Esophagus muscularis mucosa (tissue), 4 donors: ENCODE measurements around the gene GFRA4. TPM values are rescaled to one million over a fixed set of nuclear protein-coding genes. Genes with fewer than 3 reads are reported as not detected.

Experiments used
- DNase-seq: peaks from one replicate; pipeline ENCODE4 v3.0.0-alpha.2; 2017; ENCODE audit errors: extremely low spot score
- H3K27ac ChIP-seq, 4 donors: fragments of 200-600 bp; sonication (generic); replicated peaks in 1 of 4; 1 replicate in 3 of 4; 2 replicates in 1 of 4; pipeline ENCODE4 v1.5.1; 2016 to 2019; ENCODE audit warnings: mild to moderate bottlenecking in 1 of 4
- H3K27me3 ChIP-seq, 4 donors: fragments of 200-600 bp; sonication (generic); one replicate each; pipeline versions ENCODE4 v1.5.1 to v1.6.0; 2016 to 2019
- H3K36me3 ChIP-seq, 4 donors: fragments of 200-600 bp; sonication (generic); one replicate each; pipeline ENCODE4 v1.5.1; 2016 to 2019
- H3K4me1 ChIP-seq, 4 donors: fragments of 200-600 bp; sonication (generic); one replicate each; pipeline ENCODE4 v1.5.1; 2016 to 2019
- H3K4me3 ChIP-seq, 4 donors: fragments of 200-600 bp; sonication (generic); 1 replicate in 2 of 4; 2 replicates in 2 of 4; pipeline ENCODE4 v1.5.1; 2016 to 2019; ENCODE audit warnings: mild to moderate bottlenecking in 4 of 4, moderate library complexity in 1 of 4
- H3K9me3 ChIP-seq, 4 donors: fragments of 200-600 bp; sonication (generic); 1 replicate in 3 of 4; 2 replicates in 1 of 4; pipeline ENCODE4 v1.5.1; 2016 to 2019
- EP300 ChIP-seq: sonication (generic); formaldehyde crosslinking; IDR thresholded peaks from one replicate; pipeline ENCODE4 v1.6.1; 2017; ENCODE audit warnings: antibody characterized with exemption
- POLR2A ChIP-seq: fragments of 450-650 bp; IDR thresholded peaks from one replicate; pipeline ENCODE4 v1.6.1; 2017; ENCODE audit warnings: antibody characterized with exemption, moderate library complexity, mild to moderate bottlenecking, low read depth
- POLR2AphosphoS5 ChIP-seq, 2 donors: sonication (generic); formaldehyde crosslinking; IDR thresholded peaks; one replicate each; pipeline ENCODE4 v1.6.1; 2017; ENCODE audit warnings: antibody characterized with exemption in 2 of 2
- WGBS: methylation state at CpG from one replicate; pipeline ENCODE4 v1.1.5; 2018; 5-methylcytosine and 5-hydroxymethylcytosine counted together
- intact Hi-C: fragments of 100-400 bp; cut with DNase I; formaldehyde crosslinking; loops from one replicate; pipeline ENCODE4 v1.15.1; 2023
- total RNA-seq, 4 donors: library from RNA; depleted of rRNA; stranded (reverse); fragments of >200 nt; gene quantifications; one replicate each; pipeline versions ENCODE4 v1.1.0 to v1.2.1, GENCODE V29; 2016
- TF ChIP-seq, protein P1 (sequence below), 3 experiments: fragments of 200-600 bp in 2 of 3; fragments of 450-650 bp in 1 of 3; sonication (generic) in 2 of 3; IDR thresholded peaks; one replicate each; pipeline ENCODE4 v1.5.1; 2017 to 2019; ENCODE audit warnings: antibody characterized with exemption in 3 of 3, mild to moderate bottlenecking in 2 of 3, moderate library complexity in 1 of 3

Gene GFRA4
- total RNA-seq, 4 donors from 2014 or later = not detected

- Histone ChIP-seq H3K27me3 (peaks cover 0 to 25% (median 0%) of the 10 kb centered on the region in 4 donors), H3K9me3 (no peaks in the 10 kb centered on the region), H3K27ac (no peak overlapping the region), H3K36me3 (peaks cover 0 to 66% (median 35%) of the 10 kb centered on the region in 4 donors), H3K4me3 (no peak overlapping the region), H3K4me1 (peaks cover 3 to 30% (median 10%) of the 10 kb centered on the region in 4 donors)
- DNase-seq = no peak
- TF ChIP-seq EP300 = no peak
- TF ChIP-seq, protein P1, sequence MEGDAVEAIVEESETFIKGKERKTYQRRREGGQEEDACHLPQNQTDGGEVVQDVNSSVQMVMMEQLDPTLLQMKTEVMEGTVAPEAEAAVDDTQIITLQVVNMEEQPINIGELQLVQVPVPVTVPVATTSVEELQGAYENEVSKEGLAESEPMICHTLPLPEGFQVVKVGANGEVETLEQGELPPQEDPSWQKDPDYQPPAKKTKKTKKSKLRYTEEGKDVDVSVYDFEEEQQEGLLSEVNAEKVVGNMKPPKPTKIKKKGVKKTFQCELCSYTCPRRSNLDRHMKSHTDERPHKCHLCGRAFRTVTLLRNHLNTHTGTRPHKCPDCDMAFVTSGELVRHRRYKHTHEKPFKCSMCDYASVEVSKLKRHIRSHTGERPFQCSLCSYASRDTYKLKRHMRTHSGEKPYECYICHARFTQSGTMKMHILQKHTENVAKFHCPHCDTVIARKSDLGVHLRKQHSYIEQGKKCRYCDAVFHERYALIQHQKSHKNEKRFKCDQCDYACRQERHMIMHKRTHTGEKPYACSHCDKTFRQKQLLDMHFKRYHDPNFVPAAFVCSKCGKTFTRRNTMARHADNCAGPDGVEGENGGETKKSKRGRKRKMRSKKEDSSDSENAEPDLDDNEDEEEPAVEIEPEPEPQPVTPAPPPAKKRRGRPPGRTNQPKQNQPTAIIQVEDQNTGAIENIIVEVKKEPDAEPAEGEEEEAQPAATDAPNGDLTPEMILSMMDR (IDR thresholded peaks at IDR 0.05) = no peak
- no peak for TF ChIP-seq POLR2AphosphoS5 (IDR thresholded peaks at IDR 0.05)
- no peak for TF ChIP-seq POLR2A
- WGBS = 83% methylated on average over 13 of the region's 13 CpGs
- intact Hi-C loops = no loop called here
These were observed 6.6 kb upstream of the GFRA4 start for GRCh38 chr20:3669710-3670367.

DNA sequence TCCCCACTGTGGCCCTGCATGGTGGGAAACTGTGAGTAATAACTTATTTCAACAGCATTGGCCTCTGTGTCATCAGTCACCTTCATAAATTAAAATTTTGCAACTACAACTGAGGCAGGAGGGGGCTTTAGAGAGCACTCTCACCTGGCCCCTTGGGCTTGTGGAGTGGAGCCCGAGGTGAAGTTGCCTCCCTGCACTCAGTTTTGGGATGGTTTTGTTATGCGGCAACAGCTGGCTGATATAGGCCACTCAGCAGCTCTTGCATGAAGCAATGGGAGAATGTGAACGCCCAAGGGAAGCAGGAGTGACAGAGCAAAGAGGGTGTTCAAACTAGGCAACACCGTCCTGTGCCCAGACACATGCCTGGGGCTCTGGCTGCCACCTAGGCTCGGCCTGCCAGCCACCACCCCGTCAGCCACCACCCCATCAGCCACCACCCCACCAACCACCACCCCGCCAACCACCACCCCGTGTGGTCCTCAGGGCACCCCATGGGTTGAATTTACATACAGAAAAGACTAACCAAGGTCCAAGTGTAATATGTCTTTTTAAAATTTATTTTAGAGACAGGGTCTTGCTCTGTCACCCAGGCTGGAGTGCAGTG, 4.3 kb upstream of the GFRA4 start:
- peaks cover 0 to 18% (median 0%) of the 10 kb centered on the region in 4 donors for H3K27me3 ChIP-seq
- TF ChIP-seq POLR2A (no peak), POLR2AphosphoS5 (IDR thresholded peaks at IDR 0.05) (peak in 1 of 2 donors; percentile 5)
- TF ChIP-seq, protein P1 (IDR thresholded peaks at IDR 0.05) = no peak
- H3K27ac ChIP-seq = no peak overlapping the region
- H3K36me3 ChIP-seq = peaks cover 0 to 43% (median 20%) of the 10 kb centered on the region in 4 donors
- H3K9me3 ChIP-seq = no peaks in the 10 kb centered on the region
- 100% methylated on average over 4 of the region's 8 CpGs for WGBS
- H3K4me1 ChIP-seq = peaks cover 2 to 26% (median 9%) of the 10 kb centered on the region in 4 donors
- no peak overlapping the region for H3K4me3 ChIP-seq
- intact Hi-C loops = no loop called here
- no peak for DNase-seq

- WGBS = 89% methylated on average over 2 of the region's 2 CpGs
- TF ChIP-seq POLR2AphosphoS5 (IDR thresholded peaks at IDR 0.05) = no peak
- TF ChIP-seq, protein P1 (IDR thresholded peaks at IDR 0.05) = no peak
- no peak for TF ChIP-seq POLR2A
- TF ChIP-seq EP300 = no peak
- no peak overlapping the region for H3K27ac ChIP-seq
- no peak for DNase-seq
- intact Hi-C loops = no loop called here
- H3K4me3 ChIP-seq = no peak overlapping the region
- peaks cover 4 to 26% (median 20%) of the 10 kb centered on the region in 4 donors for H3K4me1 ChIP-seq
- H3K9me3 ChIP-seq = no peaks in the 10 kb centered on the region
- H3K36me3 ChIP-seq = peaks cover 0 to 11% (median 5%) of the 10 kb centered on the region in 4 donors
- H3K27me3 ChIP-seq = peaks cover 0 to 41% (median 16%) of the 10 kb centered on the region in 4 donors
These were observed 659 bp upstream of the GFRA4 start for GRCh38 chr20:3663858-3664257.

- no peaks in the 10 kb centered on the region for H3K9me3 ChIP-seq
- H3K27ac ChIP-seq = no peak overlapping the region
- no peak overlapping the region for H3K4me3 ChIP-seq
- peaks cover 4 to 26% (median 20%) of the 10 kb centered on the region in 4 donors for H3K4me1 ChIP-seq
- DNase-seq = no peak
- H3K27me3 ChIP-seq = peaks cover 0 to 55% (median 16%) of the 10 kb centered on the region in 4 donors
- intact Hi-C loops = no loop called here
- no peak for TF ChIP-seq POLR2A
- no peak for TF ChIP-seq POLR2AphosphoS5 (IDR thresholded peaks at IDR 0.05)
- TF ChIP-seq EP300 = no peak
- TF ChIP-seq, protein P1 (IDR thresholded peaks at IDR 0.05) = no peak
- no peaks in the 10 kb centered on the region for H3K36me3 ChIP-seq
- WGBS = 77% methylated on average over 7 of the region's 12 CpGs
These were observed 1.2 kb downstream of the GFRA4 start for GRCh38 chr20:3661814-3662665.
